Erythroblast (primary cell): ENCODE measurements around the gene ZNF41.

Source experiments
- GATA1 ChIP-seq: IDR thresholded peaks from 2 replicates; pipeline ENCODE4 v1.6.1; 2011; ENCODE audit warnings: low read depth, mild to moderate bottlenecking, control low read depth, low read length, moderate library complexity
- POLR2A ChIP-seq: IDR thresholded peaks from 2 replicates; pipeline ENCODE4 v1.6.1; 2011; ENCODE audit warnings: mild to moderate bottlenecking, low read length

DNA sequence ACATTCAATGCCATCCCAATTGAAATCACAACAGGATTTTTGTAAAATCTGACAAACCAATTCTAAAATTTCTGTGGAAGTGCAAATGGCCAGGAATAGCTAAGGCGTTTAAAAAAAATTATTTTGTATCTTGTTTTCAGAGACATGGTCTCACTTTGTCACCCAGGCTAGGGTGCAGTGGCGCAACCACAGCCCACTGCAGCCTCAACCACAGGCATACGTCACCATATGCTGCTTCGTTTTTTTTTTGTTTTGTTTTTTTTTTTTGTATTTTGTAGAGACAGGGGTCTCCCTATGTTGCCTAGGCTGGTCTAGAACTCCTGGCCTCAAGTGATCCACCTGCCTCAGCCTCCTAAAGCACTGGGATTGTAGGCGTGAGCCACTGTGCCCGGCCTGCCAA, 24.5 kb downstream of the ZNF41 start:
- TF ChIP-seq POLR2A (no peak), GATA1 (no peak)
